ENCODE results near the gene TMCO6.

- TF ChIP-seq ZNF274 (IDR thresholded peaks at IDR 0.05; ENCODE audit: low read depth, low read length) (no peak), SUZ12 (IDR thresholded peaks at IDR 0.05; ENCODE audit: extremely low read depth, insufficient read depth, insufficient read length) (no peak)
These were observed 5.8 kb upstream of the TMCO6 start for GRCh38 chr5:140633501-140633900.
